Memory B cell (primary cell): ENCODE results near the gene ELL3.
"Not testable (repeated sequence)": the region's sequence is repeated elsewhere in the genome, so short reads cannot be mapped to it uniquely, and the experiment has no call there.

Experiments
- ATAC-seq: fragments of 150-1000 bp; cut with Tn5 transposase; 2 replicates; pipeline ENCODE4 v1.10.0; 2021; ENCODE audit warnings: low read depth, mild to moderate bottlenecking, moderate library complexity
- DNase-seq, 2 donors: peaks; one replicate each; pipeline ENCODE4 v3.0.0; 2022; ENCODE audit warnings: low spot score in 2 of 2
- H3K27ac Mint-ChIP-seq: one replicate; pipeline ENCODE4 v1.8.0; 2022; ENCODE audit warnings: mild to moderate bottlenecking, moderate library complexity, mixed read lengths
- H3K27me3 Mint-ChIP-seq: one replicate; pipeline ENCODE4 v1.8.0; 2022; ENCODE audit warnings: mixed read lengths
- H3K36me3 Mint-ChIP-seq: one replicate; pipeline ENCODE4 v1.8.0; 2022; ENCODE audit warnings: mild to moderate bottlenecking, mixed read lengths
- H3K4me1 Mint-ChIP-seq: one replicate; pipeline ENCODE4 v1.8.0; 2022; ENCODE audit warnings: mixed read lengths
- H3K4me3 Mint-ChIP-seq: one replicate; pipeline ENCODE4 v1.8.0; 2022; ENCODE audit warnings: mild to moderate bottlenecking, moderate library complexity, mixed read lengths
- H3K9me3 Mint-ChIP-seq: one replicate; pipeline ENCODE4 v1.8.0; 2022; ENCODE audit warnings: mixed read lengths

ELL3 gene

GRCh38 chr15:43776718-43777266, at the start of gene ELL3:
Gene ELL3, minus strand, starts transcription at chr15:43776966. Its CDS starts 65 bp downstream, at chr15:43776901.
- H3K27ac Mint-ChIP-seq = peak within 1 kb of the TSS; percentile 90
- DNase-seq (peak; percentile 58 to 68), ATAC-seq (peak; percentile 59)
- peaks cover 13% of the 10 kb centered on the region for H3K4me1 Mint-ChIP-seq
- peak within 1 kb of the TSS; percentile 93 for H3K4me3 Mint-ChIP-seq
- no peaks in the 10 kb centered on the region for H3K9me3 Mint-ChIP-seq
- H3K36me3 Mint-ChIP-seq = peaks cover 10% of the 10 kb centered on the region
- peaks cover 2% of the 10 kb centered on the region for H3K27me3 Mint-ChIP-seq

DNA sequence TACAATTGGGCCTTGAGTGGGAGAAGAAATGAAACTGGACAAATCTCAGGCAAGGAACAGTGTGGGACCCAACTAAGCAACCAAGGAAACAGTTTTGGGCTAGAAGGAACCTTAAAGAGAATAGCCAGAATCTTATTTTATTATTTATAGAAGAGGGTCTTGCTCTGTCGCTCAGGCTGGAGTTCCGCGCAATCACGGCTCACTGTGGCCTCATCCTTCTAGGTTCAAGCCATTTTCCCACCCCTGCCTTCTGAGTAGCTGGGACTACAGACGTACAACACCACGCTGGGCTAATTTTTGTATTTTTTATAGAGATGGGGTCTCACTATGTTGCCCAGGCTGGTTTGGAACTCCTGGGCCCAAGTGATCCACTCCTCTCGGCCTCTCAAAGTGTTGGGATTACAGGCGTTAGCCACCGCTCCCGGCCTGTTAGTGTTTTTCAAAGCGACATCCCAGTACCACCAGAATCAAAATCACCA, 49.3 kb upstream of the ELL3 start:
- ATAC-seq = no peak
- DNase-seq = no peak
- Mint-ChIP-seq H3K9me3 (no peaks in the 10 kb centered on the region), H3K4me1 (peaks cover 32% of the 10 kb centered on the region), H3K27me3 (no peaks in the 10 kb centered on the region), H3K27ac (peak overlapping the region; percentile 38), H3K36me3 (peaks cover 2% of the 10 kb centered on the region), H3K4me3 (peak overlapping the region; percentile 85)

GRCh38 chr15:43825305-43825704, 48.5 kb upstream of the ELL3 start:
- peak overlapping the region; percentile 38 for H3K27ac Mint-ChIP-seq
- H3K4me3 Mint-ChIP-seq = peak overlapping the region; percentile 24
- not testable (repeated sequence) for H3K9me3 Mint-ChIP-seq, H3K27me3 Mint-ChIP-seq, DNase-seq, H3K36me3 Mint-ChIP-seq, ATAC-seq
- peaks cover 30% of the 10 kb centered on the region for H3K4me1 Mint-ChIP-seq

GRCh38 chr15:43824302-43825246, 47.8 kb upstream of the ELL3 start, which contains the start of gene MFAP1:
Gene MFAP1, minus strand, starts transcription at chr15:43824690. Its CDS starts 121 bp downstream, at chr15:43824569.
- H3K4me1 Mint-ChIP-seq = peaks cover 24% of the 10 kb centered on the region
- DNase-seq (peak; percentile 71 to 85), ATAC-seq (peak; percentile 88)
- H3K4me3 Mint-ChIP-seq = peak within 1 kb of the TSS; percentile 95
- no peaks in the 10 kb centered on the region for H3K27me3 Mint-ChIP-seq
- H3K9me3 Mint-ChIP-seq = no peaks in the 10 kb centered on the region
- peak within 1 kb of the TSS; percentile 98 for H3K27ac Mint-ChIP-seq
- H3K36me3 Mint-ChIP-seq = peaks cover 2% of the 10 kb centered on the region

DNA sequence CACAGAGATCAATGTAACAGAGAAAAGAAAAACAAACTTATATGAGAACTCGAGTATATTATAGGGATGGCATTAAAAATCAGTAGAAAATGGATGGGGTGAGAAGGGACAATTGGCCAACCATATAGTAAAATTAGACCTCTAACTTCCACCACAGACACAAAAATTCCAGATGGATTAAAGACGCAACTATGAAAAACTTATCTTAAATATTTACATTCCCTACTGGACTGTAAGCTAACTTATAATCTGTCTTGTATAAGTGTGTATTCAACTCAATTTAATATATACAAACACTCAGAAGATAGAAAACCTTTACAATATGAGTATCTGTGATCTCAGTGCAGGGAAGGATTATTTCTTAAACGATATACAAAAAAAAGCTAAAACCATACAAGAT, 44.7 kb upstream of the ELL3 start:
- peaks cover 7% of the 10 kb centered on the region for H3K36me3 Mint-ChIP-seq
- H3K27me3 Mint-ChIP-seq = no peaks in the 10 kb centered on the region
- H3K27ac Mint-ChIP-seq = peak overlapping the region; percentile 36
- DNase-seq (no peak), ATAC-seq (no peak)
- H3K4me1 Mint-ChIP-seq = peaks cover 9% of the 10 kb centered on the region
- H3K4me3 Mint-ChIP-seq = peak overlapping the region; percentile 28
- no peaks in the 10 kb centered on the region for H3K9me3 Mint-ChIP-seq

- DNase-seq, H3K4me3 Mint-ChIP-seq, H3K27me3 Mint-ChIP-seq, ATAC-seq, H3K9me3 Mint-ChIP-seq, H3K4me1 Mint-ChIP-seq: not testable (repeated sequence)
- H3K27ac Mint-ChIP-seq = peak overlapping the region; percentile 45
- H3K36me3 Mint-ChIP-seq = peaks cover 21% of the 10 kb centered on the region
These were observed 38.3 kb upstream of the ELL3 start for GRCh38 chr15:43815064-43815463.

DNA sequence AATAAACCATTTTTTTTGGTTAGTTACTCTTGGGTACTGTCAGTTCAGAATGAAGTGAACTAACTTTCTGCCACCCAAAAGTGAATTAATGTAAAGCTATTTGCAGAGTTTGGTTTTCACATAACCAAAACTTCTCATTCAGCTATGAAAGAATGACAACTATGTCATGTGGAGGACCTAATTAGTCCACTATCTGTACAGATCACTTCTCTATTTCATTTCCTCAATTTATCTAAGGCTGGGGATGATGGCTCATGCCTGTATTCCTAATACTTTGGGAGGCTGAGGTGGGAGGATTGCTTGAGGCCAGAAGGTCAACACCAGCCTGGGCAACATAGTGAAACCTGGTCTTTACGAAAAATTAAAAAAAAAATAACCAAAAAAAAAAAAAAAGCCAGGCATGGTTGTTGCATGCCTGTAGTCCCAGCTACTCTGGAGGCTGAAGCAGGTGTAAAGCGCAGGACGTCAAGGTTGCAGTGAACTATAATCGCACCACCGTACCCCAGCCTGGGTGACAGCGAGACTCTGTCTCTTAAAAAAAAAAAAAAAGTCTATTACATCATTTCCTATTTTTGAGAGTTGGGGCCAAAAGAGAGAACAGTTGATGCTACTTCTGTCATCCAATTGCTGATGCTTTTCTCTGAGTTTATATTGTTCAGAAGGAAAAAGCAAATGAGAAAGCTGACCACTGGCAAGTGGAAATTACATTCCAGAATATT, 32.4 kb upstream of the ELL3 start:
- Mint-ChIP-seq H3K27ac (peak overlapping the region; percentile 95), H3K4me3 (peak overlapping the region; percentile 60), H3K9me3 (no peaks in the 10 kb centered on the region), H3K36me3 (peaks cover 25% of the 10 kb centered on the region), H3K27me3 (no peaks in the 10 kb centered on the region), H3K4me1 (peaks cover 11% of the 10 kb centered on the region)
- ATAC-seq (peak; percentile 91), DNase-seq (peak in 1 of 2 donors; percentile 52)

- Mint-ChIP-seq H3K4me1 (peaks cover 11% of the 10 kb centered on the region), H3K27me3 (no peaks in the 10 kb centered on the region), H3K9me3 (no peaks in the 10 kb centered on the region), H3K27ac (peak overlapping the region; percentile 95), H3K36me3 (peaks cover 25% of the 10 kb centered on the region), H3K4me3 (no peak overlapping the region)
- no peak for DNase-seq
- ATAC-seq = no peak
These were observed 31.7 kb upstream of the ELL3 start for GRCh38 chr15:43808435-43808950.

DNA sequence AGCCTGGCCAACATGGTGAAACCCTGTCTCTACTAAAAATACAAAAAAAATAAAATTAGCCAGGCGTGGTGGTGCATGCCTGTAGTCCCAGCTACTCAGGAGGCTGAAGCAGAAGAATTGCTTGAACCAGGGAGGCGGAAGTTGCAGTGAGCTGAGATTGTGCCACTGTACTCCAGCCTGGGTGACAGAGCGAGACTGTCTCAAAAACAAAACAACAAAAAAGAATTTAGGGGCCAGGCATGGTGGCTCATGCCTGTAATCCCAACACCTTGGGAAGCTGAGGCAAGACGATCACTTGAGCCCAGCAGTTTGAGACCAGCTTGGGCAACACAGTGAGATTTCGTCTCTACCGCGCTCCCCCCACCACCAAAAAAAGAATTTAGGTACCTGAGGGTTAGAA, 25.9 kb upstream of the ELL3 start:
- peaks cover 26% of the 10 kb centered on the region for H3K4me1 Mint-ChIP-seq

GRCh38 chr15:43800286-43801141, 23.7 kb upstream of the ELL3 start, which contains the start of gene HYPK:
Gene HYPK, plus strand, starts transcription at chr15:43800599. Its CDS starts 24 bp downstream, at chr15:43800623.
- peaks cover 23% of the 10 kb centered on the region for H3K36me3 Mint-ChIP-seq
- H3K4me3 Mint-ChIP-seq = peak within 1 kb of the TSS; percentile 100
- H3K9me3 Mint-ChIP-seq = no peaks in the 10 kb centered on the region
- no peaks in the 10 kb centered on the region for H3K27me3 Mint-ChIP-seq
- H3K27ac Mint-ChIP-seq = peak within 1 kb of the TSS; percentile 98
- H3K4me1 Mint-ChIP-seq = peaks cover 30% of the 10 kb centered on the region
- ATAC-seq (peak; percentile 100), DNase-seq (peak; percentile 78 to 82)

More for the DNA sequence above, 25.9 kb upstream of the ELL3 start:
- peaks cover 29% of the 10 kb centered on the region for H3K36me3 Mint-ChIP-seq
- not testable (repeated sequence) for ATAC-seq, DNase-seq, H3K27me3 Mint-ChIP-seq, H3K4me3 Mint-ChIP-seq, H3K27ac Mint-ChIP-seq, H3K9me3 Mint-ChIP-seq

DNA sequence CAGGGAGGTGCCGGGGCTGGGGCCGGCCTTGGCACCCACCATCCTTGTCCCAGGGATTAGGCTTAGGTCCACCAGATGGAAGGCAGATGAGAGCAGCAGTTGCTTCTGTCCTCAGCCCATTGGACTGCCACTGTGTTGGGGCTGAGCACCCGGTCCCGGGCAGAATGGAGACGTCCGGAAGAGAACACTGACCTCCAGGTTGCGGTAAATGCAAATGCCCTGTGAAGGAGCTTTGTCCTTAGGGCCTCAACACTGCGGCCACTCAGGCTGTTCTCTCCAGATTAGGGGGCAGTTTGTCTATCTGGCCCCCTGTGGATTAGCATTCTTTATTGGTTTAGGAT, 23.1 kb upstream of the ELL3 start, which contains the start of gene SERINC4:
Gene SERINC4 (minus strand): TSS at position 276 of the 341 bp plus-strand sequence. CDS start 234 bp downstream, at position 42.
- H3K27me3 Mint-ChIP-seq = no peaks in the 10 kb centered on the region
- peaks cover 34% of the 10 kb centered on the region for H3K4me1 Mint-ChIP-seq
- no peak for ATAC-seq
- no peak for DNase-seq
- no peaks in the 10 kb centered on the region for H3K9me3 Mint-ChIP-seq
- H3K27ac Mint-ChIP-seq = peak within 1 kb of the TSS; percentile 98
- peaks cover 26% of the 10 kb centered on the region for H3K36me3 Mint-ChIP-seq
- H3K4me3 Mint-ChIP-seq = peak within 1 kb of the TSS; percentile 100

DNA sequence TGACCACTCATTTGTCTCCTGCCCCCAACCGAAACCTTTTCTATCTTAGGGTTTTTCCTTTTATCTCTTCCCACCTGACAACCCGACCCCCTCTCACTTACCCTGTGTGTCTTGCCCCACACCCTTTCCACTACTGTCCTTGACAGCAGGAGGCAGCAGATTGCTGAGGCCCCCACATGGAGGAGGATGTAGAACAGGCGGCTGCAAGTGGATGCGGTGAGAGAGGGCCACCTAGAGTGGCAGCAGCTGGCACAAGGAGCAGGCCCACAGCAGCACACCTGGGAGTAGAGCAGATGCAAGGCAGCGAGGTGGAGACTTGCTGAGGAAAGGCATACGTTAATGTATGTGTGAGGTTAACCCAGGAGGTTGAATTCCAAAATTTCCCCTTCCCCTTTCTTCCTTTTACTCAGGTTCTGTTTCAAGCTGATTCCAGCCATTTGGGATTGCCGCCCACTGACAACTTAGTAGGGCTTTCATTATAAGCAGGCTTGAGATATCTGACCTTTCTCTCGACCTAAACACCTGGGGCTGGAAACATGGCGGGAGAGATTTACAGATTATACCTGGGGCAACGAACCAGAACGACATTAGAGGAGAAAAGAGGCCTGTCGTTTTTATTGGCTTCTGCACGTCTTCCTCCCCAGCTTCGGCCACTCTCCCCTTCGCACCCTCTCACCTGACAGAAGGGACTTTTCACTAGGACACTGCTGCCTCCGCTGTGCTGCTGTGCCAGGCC, 22.6 kb upstream of the ELL3 start:
- H3K9me3 Mint-ChIP-seq = no peaks in the 10 kb centered on the region
- peaks cover 31% of the 10 kb centered on the region for H3K36me3 Mint-ChIP-seq
- H3K4me3 Mint-ChIP-seq = peak overlapping the region; percentile 24
- H3K4me1 Mint-ChIP-seq = peaks cover 34% of the 10 kb centered on the region
- ATAC-seq (no peak), DNase-seq (no peak)
- peak overlapping the region; percentile 17 for H3K27ac Mint-ChIP-seq
- H3K27me3 Mint-ChIP-seq = no peaks in the 10 kb centered on the region
